VCaP (cell line): ENCODE measurements around the gene GABRA5.
A peak's percentile ranks its signal among the peaks of the same experiment; 100 is the strongest.

Experiments
- H3K27ac ChIP-seq: fragments of 450-650 bp; 2 replicates; pipeline ENCODE4 v1.5.1; 2017
- TF ChIP-seq, protein P1 (sequence below): fragments of 450-650 bp; conservative IDR thresholded peaks from 2 replicates; pipeline ENCODE4 v1.5.1; 2017; ENCODE audit warnings: mild to moderate bottlenecking, moderate library complexity

The GABRA5 gene

DNA sequence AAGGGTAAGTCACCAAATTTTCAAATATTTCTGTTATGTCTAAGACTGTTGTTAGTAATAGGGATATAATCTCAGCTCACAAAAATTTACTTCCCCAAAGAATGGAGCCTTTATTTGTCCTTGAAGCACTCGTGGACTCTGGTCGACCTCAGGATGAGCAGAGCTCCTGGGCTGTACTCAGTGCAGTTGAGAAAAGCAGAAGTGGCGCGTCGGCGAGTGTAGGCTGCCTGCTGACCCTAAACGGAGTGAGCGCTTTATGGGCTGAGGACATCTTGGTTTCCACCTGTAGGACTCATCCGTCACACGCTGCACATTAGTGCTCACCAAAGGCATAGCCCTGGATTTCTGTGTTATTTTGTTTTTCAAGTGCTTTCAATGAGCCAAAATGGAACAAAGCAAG is 11.0 kb downstream of the GABRA5 start:
- H3K27ac ChIP-seq, result no peak overlapping the region
- TF ChIP-seq, protein P1, sequence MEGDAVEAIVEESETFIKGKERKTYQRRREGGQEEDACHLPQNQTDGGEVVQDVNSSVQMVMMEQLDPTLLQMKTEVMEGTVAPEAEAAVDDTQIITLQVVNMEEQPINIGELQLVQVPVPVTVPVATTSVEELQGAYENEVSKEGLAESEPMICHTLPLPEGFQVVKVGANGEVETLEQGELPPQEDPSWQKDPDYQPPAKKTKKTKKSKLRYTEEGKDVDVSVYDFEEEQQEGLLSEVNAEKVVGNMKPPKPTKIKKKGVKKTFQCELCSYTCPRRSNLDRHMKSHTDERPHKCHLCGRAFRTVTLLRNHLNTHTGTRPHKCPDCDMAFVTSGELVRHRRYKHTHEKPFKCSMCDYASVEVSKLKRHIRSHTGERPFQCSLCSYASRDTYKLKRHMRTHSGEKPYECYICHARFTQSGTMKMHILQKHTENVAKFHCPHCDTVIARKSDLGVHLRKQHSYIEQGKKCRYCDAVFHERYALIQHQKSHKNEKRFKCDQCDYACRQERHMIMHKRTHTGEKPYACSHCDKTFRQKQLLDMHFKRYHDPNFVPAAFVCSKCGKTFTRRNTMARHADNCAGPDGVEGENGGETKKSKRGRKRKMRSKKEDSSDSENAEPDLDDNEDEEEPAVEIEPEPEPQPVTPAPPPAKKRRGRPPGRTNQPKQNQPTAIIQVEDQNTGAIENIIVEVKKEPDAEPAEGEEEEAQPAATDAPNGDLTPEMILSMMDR, result no peak

DNA sequence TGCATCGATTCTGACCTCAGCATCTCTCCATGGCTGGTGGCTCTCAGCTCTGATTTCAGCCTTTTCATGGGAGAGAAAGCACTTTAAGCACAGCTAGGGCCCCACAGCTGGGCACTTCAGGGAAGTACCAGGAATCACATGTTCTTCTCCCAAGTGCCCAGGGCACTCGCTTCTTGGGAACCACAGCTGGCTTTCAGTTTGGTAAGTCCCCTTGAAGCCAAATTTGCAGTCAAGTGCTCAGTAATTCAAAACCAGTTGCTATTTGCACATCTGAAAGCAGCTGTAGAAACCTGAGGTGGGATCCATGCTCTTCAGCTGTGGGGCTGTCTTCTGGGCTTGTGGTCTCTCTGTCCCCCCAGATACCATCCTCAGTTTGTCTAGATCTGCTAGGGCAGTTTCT is 12.8 kb downstream of the GABRA5 start:
- H3K27ac ChIP-seq, result no peak overlapping the region
- TF ChIP-seq, protein P1, result no peak

DNA sequence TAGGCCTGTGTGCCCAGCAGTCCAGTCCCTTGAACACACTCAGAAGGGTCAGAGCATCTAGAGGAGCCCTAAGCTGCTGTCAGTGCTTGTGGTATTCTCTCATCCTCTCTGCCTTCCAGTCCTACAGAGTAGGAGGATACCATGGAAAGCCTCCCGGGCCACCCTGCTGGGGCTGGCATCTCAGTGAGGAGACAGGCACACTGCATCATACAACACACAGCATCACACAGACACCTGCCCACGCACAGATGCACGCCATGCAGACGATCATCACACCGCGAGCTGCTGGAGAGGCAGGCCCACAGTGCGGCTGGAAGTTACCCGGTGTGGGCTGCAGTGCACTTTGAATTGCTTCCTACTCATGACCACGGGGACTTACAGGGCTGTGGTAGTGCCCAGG is 15.2 kb downstream of the GABRA5 start:
- no peak overlapping the region for H3K27ac ChIP-seq
- TF ChIP-seq, protein P1, result no peak

DNA sequence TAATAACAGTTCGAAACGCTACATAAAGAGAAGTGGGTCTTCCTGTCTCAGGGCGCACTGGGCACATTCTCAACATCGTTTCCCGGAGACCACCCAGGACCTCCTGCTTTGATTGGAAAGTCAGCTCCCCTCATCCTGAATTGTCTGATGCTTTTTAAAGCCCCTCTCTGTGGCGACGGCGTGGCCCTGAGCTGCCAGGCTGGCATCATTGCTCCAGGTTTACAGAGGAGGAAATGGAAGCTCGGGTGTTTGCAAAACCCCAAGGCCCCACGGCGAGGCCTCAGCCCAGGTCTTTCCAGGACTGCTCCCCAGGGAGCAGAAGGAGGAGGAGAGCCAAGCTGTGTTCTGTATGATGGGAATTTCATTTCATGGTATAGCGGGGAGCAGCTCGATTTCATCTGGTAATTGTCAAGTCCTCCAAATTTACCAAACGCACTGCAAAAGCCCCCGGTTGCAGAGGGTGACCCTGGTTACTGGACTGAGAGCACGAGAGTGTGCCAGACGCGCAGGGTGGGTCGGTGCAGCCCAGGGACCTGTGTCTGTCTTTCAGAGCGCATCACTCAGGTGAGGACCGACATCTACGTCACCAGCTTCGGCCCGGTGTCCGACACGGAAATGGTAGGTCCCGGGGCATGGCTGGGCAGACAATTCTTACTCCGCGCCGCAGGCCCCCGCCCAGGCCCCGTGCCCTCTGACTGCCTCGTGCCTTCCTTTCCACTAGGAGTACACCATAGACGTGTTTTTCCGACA is 15.9 kb downstream of the GABRA5 start:
- TF ChIP-seq, protein P1, result no peak
- H3K27ac ChIP-seq, result no peak overlapping the region

DNA sequence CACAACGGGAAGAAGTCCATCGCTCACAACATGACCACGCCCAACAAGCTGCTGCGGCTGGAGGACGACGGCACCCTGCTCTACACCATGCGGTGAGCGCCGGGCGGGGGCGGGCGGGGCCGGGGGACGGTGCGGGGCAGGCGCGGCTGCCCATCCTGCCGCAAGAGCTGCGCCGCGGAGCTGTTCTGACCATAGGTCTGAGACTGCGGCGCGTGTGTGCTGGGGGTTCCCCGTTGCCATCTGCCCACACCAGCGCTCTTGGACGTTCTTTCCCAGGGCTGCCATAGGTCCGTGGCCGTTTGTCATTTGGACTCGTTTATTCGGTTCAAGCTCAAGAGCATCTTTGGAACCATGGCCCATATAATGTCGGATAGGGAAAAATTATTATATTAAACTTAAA is 16.6 kb downstream of the GABRA5 start:
- H3K27ac ChIP-seq, result no peak overlapping the region
- TF ChIP-seq, protein P1, result no peak

DNA sequence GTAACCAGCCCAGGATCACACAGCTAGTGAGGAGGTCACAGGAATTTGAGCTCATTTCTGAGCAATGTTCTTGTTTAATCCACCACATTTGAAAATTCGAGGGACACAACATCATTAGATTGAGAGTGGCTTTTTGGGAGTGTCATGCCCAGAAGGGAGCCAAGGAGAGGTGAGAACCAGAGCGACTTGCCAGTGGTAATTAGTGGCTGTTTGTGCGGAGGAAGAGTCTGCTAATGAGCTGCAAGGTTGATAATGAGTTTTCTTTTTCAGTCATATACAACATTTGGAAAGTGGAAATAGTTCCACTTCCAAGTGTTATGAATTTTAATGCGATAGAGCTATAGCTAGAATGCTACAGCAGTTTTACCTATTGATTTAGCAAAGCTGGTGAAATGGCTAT is 19.7 kb downstream of the GABRA5 start:
- H3K27ac ChIP-seq, result no peak overlapping the region
- TF ChIP-seq, protein P1, result no peak

DNA sequence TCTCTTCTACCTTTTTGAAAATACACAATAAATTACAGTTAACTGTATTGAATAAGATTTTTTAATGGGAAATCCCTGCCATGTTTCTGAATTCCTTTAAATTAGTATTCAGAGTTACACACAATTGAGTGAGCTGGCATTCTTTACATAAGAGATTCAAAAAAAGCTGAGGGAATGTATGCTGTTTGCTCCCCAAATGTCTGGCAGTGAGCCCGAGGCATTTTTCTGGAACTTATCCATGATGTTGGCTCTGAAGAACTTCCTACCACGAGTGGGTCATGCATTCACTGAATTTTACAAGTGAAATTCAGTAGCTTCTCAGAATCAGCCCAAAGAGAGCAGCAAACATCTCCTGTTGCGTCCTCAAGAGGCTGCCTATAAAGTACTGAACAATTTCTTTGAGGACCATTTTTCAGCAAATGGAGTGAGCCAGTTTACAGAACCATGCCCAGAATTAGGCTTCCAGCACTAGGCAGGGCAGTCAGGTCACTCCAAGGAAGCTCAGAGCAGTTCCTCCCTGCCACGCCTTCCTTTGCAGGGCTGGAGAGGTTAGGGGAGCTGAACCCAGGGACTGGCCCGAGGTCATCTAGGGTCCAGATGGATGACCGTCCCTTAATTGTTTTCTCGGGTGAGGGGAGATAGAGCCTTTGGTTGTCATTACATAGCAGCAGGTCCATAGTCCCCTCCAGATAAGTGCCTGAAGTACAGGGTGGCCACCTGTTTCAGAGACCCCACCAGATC is 21.2 kb downstream of the GABRA5 start:
- H3K27ac ChIP-seq, result peak overlapping the region; percentile 77
- TF ChIP-seq, protein P1, result no peak
